ENCODE data around the gene OSBPL5.

OSBPL5 gene

DNA sequence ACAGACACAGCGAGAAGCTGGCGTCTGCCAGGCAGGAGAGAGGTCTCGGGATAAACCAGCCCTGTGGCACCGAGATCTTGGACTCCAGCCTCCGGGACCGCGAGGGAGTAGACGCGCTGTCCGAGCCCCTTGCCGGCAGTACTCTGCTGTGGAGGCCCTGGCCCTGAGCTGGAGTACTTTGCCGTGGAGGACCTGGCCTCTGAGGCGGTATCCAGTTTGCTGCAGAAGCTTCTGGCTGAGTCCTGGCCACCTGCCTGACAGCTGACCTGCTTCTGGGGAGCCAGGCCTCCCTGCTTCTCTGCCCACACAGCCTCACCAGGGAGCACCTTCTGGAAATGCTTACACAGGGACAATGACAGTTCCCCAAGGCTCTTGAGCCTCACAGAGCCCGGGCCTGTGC lies 76.3 kb downstream of the OSBPL5 start:
- H3K4me3 ChIP-seq (ENCODE audit: low read depth, low read length) = no peak overlapping the region
- TF ChIP-seq, protein P1, sequence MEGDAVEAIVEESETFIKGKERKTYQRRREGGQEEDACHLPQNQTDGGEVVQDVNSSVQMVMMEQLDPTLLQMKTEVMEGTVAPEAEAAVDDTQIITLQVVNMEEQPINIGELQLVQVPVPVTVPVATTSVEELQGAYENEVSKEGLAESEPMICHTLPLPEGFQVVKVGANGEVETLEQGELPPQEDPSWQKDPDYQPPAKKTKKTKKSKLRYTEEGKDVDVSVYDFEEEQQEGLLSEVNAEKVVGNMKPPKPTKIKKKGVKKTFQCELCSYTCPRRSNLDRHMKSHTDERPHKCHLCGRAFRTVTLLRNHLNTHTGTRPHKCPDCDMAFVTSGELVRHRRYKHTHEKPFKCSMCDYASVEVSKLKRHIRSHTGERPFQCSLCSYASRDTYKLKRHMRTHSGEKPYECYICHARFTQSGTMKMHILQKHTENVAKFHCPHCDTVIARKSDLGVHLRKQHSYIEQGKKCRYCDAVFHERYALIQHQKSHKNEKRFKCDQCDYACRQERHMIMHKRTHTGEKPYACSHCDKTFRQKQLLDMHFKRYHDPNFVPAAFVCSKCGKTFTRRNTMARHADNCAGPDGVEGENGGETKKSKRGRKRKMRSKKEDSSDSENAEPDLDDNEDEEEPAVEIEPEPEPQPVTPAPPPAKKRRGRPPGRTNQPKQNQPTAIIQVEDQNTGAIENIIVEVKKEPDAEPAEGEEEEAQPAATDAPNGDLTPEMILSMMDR (IDR thresholded peaks at IDR 0.05; ENCODE audit: low read depth, low read length) = no peak

DNA sequence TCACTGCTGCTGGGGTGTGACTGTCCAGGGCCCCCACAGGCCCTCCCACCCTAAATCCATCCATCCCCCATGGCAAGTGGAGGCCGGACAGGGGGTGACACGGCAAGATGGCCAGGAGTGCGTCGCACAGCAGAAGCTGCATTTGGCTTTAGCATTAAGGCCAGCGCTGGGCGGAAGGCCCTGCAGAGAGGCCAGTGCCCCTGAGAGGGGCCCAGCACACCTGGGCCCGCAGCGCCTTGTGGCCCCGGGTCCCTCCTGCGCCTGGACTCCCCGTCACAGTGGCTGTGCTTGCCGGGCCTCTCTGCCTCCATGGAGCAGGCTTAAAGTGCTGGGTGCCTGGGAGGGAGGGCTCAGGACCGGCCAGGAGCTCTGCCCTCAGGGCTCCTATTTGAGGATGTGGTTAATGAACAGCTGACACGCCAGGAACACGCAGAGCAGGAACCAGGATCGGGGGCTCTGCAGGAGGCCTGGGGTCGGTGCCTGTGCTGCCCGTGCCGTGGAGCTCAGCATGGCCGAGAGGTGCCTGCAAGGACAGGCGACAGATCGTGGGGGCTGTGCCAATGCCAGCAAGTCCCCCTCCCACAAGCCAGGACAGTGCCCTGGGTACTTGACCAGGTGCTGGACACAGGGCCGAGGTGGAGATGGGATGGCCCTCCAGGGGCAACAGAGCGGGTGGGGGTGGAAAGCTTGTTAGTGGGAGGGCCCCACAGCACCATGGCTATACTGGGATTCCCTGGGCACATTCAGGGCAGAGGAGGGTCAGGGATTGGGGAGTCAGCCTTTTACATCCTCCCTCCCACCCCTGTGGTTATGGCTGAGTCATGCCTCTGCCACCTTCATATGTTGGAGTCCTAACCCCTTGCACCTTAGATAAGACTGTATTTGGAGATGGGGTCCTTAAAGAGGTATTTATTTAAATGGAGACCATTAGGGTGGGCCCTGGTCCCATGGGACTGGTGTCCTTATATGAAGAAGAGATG lies 77.0 kb downstream of the OSBPL5 start:
- no peak overlapping the region for H3K4me3 ChIP-seq (ENCODE audit: low read depth, low read length)
- TF ChIP-seq, protein P1 (IDR thresholded peaks at IDR 0.05; ENCODE audit: low read depth, low read length) = no peak

DNA sequence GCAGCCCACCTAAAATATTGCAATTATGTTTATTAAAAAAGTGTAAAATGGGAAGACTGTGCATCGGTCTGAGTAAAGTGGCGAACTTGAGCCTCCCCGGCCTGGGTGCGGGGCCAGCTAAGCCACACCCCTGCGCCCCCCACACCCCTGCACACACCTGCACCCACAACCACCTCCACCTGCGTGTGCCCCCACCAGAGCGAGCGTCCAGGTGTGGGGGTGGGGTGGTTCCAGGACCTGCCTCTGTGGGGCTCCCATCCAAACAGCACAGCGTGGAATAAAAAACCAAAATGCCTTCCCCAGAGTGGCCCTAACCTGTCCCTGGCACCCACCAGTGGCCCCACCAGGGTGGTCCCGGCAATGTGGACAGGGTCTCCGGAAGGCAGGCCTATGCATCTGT lies 77.7 kb downstream of the OSBPL5 start:
- no peak overlapping the region for H3K4me3 ChIP-seq (ENCODE audit: low read depth, low read length)
- TF ChIP-seq, protein P1 (IDR thresholded peaks at IDR 0.05; ENCODE audit: low read depth, low read length) = no peak

- TF ChIP-seq, protein P1 (IDR thresholded peaks at IDR 0.05; ENCODE audit: low read depth, low read length) = no peak
- no peak overlapping the region for H3K4me3 ChIP-seq (ENCODE audit: low read depth, low read length)
Measured at GRCh38 chr11:3086671-3087150, 78.4 kb downstream of the OSBPL5 start.

DNA sequence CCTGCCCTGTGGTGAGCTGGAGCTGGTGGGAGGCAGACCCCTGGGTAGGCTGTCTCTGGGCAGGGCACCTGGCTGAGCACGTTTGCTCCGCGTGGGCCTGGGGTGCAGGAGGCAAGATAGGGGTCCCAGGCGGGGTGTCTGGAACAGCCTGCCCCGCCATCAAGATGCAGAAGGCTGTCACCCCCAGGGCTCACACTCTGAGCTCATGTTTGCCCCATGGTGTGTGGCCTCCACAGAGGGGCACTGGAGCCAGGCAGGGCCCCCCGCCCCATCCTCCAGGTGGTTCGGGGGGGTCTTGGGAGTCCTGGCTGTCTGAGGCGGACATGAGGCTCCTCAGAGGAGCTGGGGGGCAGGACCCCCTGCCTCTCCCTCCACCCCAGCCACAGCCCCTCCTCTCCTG lies 79.0 kb downstream of the OSBPL5 start:
- H3K4me3 ChIP-seq (ENCODE audit: low read depth, low read length) = no peak overlapping the region

GRCh38 chr11:3085052-3085451 lies 80.1 kb downstream of the OSBPL5 start:
- H3K4me3 ChIP-seq (ENCODE audit: low read depth, low read length) = no peak overlapping the region
- TF ChIP-seq, protein P1 (IDR thresholded peaks at IDR 0.05; ENCODE audit: low read depth, low read length) = no peak

More for the DNA sequence above, 79.0 kb downstream of the OSBPL5 start:
- TF ChIP-seq, protein P1 (IDR thresholded peaks at IDR 0.05; ENCODE audit: low read depth, low read length) = no peak

- H3K4me3 ChIP-seq (ENCODE audit: low read depth, low read length) = no peak overlapping the region
- TF ChIP-seq, protein P1 (IDR thresholded peaks at IDR 0.05; ENCODE audit: low read depth, low read length) = no peak
Measured at GRCh38 chr11:3083321-3083720, 81.8 kb downstream of the OSBPL5 start.
